ENCODE data around the gene LTA4H. TPM values are rescaled to one million over a fixed set of nuclear protein-coding genes. Genes with fewer than 3 reads are reported as not detected.

The LTA4H gene
- polyA plus RNA-seq, 1 experiment, result 93.6 TPM

DNA sequence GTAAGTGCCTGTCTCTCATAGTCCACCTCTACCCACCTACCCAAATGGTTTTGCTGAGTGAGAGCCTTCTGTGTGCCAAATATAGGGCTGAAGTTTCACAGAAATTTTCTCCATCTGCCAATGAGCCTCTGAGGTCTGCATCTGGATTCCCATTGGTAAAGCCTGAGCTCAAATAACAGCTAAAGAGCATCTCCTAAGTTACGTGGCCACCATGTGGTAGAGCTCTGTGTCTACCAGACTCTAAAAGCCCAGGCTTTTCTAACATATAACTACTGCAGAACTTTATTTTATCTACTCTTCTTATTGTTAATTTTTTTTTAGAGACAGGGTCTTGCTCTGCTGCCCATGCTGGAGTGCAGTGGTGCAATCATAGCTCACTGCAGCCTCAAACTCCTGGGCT is 76.3 kb downstream of the LTA4H start:
- TF ChIP-seq, protein P1, sequence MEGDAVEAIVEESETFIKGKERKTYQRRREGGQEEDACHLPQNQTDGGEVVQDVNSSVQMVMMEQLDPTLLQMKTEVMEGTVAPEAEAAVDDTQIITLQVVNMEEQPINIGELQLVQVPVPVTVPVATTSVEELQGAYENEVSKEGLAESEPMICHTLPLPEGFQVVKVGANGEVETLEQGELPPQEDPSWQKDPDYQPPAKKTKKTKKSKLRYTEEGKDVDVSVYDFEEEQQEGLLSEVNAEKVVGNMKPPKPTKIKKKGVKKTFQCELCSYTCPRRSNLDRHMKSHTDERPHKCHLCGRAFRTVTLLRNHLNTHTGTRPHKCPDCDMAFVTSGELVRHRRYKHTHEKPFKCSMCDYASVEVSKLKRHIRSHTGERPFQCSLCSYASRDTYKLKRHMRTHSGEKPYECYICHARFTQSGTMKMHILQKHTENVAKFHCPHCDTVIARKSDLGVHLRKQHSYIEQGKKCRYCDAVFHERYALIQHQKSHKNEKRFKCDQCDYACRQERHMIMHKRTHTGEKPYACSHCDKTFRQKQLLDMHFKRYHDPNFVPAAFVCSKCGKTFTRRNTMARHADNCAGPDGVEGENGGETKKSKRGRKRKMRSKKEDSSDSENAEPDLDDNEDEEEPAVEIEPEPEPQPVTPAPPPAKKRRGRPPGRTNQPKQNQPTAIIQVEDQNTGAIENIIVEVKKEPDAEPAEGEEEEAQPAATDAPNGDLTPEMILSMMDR (IDR thresholded peaks at IDR 0.05; ENCODE audit: low read depth, low read length), result peak; percentile 27; the same call in 1 of the 2 replicates
- ChIA-PET CTCF (interaction anchor here (0.6 to 1.4 kb wide), 4 partner anchors 12 to 41 kb away, joined by 3 to 6 read pairs (median 4); partner anchors contain the start of gene AMDHD1), POLR2A (no interaction called here)
- Histone ChIP-seq H3K9me3 (ENCODE audit: control insufficient read depth, insufficient read depth, low read length) (peaks cover 4% of the 10 kb centered on the region; the same call in 1 of the 2 replicates), H3K27me3 (ENCODE audit: control insufficient read depth, insufficient read depth, low read length) (peaks cover 9% of the 10 kb centered on the region), H3K4me3 (ENCODE audit: low read depth, low read length) (no peak overlapping the region), H3K27ac (ENCODE audit: low read depth, low read length) (no peak overlapping the region)
- no peak for DNase-seq (ENCODE audit: low read depth, low spot score)

DNA sequence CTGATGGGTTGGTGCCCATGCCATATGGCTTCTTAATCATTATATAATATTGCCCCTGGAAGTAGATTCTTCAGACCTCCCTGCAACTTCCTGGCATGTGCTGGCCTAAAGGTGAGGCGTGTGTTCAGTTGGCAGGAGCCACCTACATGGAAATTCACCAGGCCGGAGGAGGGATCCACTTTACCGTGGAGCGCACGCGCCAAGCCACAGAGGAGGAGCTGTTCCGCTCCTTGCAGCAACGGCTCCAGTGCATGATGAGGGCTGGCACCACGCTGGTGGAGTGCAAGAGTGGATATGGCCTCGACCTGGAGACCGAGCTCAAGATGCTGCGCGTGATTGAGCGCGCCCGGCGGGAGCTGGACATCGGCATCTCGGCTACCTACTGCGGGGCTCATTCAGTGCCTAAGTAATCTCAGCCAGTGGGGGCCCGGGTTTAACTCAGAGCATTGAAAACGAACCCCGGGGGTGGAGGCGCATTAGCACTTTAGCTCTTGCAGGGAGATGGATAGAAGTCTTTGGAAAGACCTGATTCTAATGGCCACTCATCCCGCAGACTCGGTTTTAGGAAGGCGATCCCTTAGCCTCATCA is 78.7 kb downstream of the LTA4H start:
- no peak for DNase-seq (ENCODE audit: low read depth, low spot score)
- TF ChIP-seq, protein P1 (IDR thresholded peaks at IDR 0.05; ENCODE audit: low read depth, low read length), result no peak
- no peak overlapping the region for H3K4me3 ChIP-seq (ENCODE audit: low read depth, low read length)
- ChIA-PET CTCF (interaction anchor here (0.6 kb wide), 1 partner anchor 259 kb away, joined by 5 read pairs; no protein-coding TSS in a partner anchor), POLR2A (no interaction called here)
- no peak overlapping the region for H3K27ac ChIP-seq (ENCODE audit: low read depth, low read length)
- H3K27me3 ChIP-seq (ENCODE audit: control insufficient read depth, insufficient read depth, low read length), result peaks cover 7% of the 10 kb centered on the region
- H3K9me3 ChIP-seq (ENCODE audit: control insufficient read depth, insufficient read depth, low read length), result peaks cover 4% of the 10 kb centered on the region; the same call in 1 of the 2 replicates

DNA sequence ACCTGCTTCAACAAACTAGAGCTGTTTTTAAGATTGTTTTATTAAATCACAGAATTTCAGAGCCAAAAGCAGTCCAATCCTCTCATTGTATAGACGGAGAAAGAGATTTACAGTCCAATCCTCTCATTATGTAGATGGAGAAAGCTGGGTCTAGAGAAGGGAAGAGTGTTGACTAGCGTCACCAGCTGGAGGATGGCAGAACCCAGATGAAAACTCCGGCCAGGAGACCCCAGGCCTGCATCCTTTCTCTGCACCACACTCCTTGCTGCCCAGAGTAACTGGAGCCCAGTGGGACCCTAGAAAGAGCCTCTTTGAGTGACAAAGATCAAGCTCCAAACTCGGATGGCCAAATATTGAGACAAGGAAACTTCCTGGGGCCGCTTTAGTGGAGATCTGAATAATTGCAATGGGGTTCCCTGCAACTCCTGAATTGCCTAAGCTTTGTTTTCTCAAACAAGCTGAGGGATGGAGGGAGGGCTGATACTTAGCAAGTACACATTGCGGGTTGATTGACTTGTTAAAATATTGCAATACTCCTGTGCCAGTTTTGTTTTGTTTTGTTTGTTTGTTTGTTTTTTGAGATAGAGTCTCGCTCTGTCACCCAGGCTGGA is 79.7 kb downstream of the LTA4H start:
- Histone ChIP-seq H3K27me3 (ENCODE audit: control insufficient read depth, insufficient read depth, low read length) (peaks cover 9% of the 10 kb centered on the region), H3K27ac (ENCODE audit: low read depth, low read length) (no peak overlapping the region), H3K9me3 (ENCODE audit: control insufficient read depth, insufficient read depth, low read length) (peaks cover 4% of the 10 kb centered on the region; the same call in 1 of the 2 replicates), H3K4me3 (ENCODE audit: low read depth, low read length) (no peak overlapping the region)
- CTCF ChIA-PET, result interaction anchor here (0.9 to 1.5 kb wide), 3 partner anchors 12 to 37 kb away, joined by 3 read pairs; partner anchors contain the start of gene AMDHD1
- DNase-seq (ENCODE audit: low read depth, low spot score), result no peak
- POLR2A ChIA-PET, result no interaction called here
- TF ChIP-seq, protein P1 (IDR thresholded peaks at IDR 0.05; ENCODE audit: low read depth, low read length), result no peak

DNA sequence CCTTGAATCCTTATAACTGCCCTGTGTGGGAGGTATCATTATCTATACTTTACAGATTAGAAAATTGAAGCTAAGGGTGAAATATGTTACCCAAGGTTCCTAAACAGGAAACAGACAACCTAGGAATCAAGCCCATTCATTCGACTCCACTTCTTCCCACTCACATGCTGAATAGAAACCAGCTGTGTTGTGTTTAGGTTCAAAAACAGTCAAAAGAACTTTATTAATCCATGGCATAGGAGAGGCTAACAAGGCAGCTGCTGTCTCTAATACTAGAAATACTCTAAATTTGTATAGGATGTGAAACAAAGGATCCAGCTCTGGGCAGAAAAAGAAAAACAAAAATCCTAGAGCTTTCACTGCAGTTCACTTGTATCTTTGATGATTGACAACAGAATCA is 82.4 kb downstream of the LTA4H start:
- H3K9me3 ChIP-seq (ENCODE audit: control insufficient read depth, insufficient read depth, low read length), result peaks cover 4% of the 10 kb centered on the region; the same call in 1 of the 2 replicates
- no peak for DNase-seq (ENCODE audit: low read depth, low spot score)
- H3K27ac ChIP-seq (ENCODE audit: low read depth, low read length), result no peak overlapping the region
- POLR2A ChIA-PET, result no interaction called here
- TF ChIP-seq, protein P1 (IDR thresholded peaks at IDR 0.05; ENCODE audit: low read depth, low read length), result no peak
- CTCF ChIA-PET, result interaction anchor here (0.6 to 0.7 kb wide), 2 partner anchors 9 to 45 kb away, joined by 3 read pairs; no protein-coding TSS in a partner anchor
- peaks cover 15% of the 10 kb centered on the region for H3K27me3 ChIP-seq (ENCODE audit: control insufficient read depth, insufficient read depth, low read length)
- H3K4me3 ChIP-seq (ENCODE audit: low read depth, low read length), result no peak overlapping the region

DNA sequence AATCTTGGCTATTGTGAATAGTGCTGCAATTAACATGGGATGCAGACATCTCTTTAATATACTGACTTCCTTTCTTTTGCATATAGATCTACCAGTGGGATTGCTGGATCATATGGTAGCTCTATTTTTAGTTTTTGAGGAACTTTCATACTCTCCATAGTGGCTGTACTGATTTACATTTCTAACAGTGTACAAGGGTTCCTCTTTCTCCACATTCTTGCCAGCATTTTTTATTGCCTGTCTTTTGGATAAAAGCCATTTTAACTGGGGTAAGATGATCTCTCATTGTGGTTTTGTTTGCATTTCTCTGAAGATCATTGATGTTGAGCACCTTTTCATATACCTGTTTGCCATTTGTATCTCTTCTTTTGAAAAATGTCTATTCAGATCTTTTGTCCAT is 83.9 kb downstream of the LTA4H start:
- H3K4me3 ChIP-seq (ENCODE audit: low read depth, low read length), result no peak overlapping the region
- no peak overlapping the region for H3K27ac ChIP-seq (ENCODE audit: low read depth, low read length)
- ChIA-PET CTCF (no interaction called here), POLR2A (no interaction called here)
- DNase-seq (ENCODE audit: low read depth, low spot score), result no peak
- H3K27me3 ChIP-seq (ENCODE audit: control insufficient read depth, insufficient read depth, low read length), result peaks cover 10% of the 10 kb centered on the region
- TF ChIP-seq, protein P1 (IDR thresholded peaks at IDR 0.05; ENCODE audit: low read depth, low read length), result no peak
- H3K9me3 ChIP-seq (ENCODE audit: control insufficient read depth, insufficient read depth, low read length), result peaks cover 2% of the 10 kb centered on the region; the same call in 1 of the 2 replicates

Measured in AG04450 (cell line).